IMR-90 (cell line): ENCODE data around the gene TMEM184B. TPM values are rescaled to one million over a fixed set of nuclear protein-coding genes. Genes with fewer than 3 reads are reported as not detected.

Experiments used
- ATAC-seq: fragments of 200-7000 bp; cut with Tn5 transposase; 2 replicates; pipeline ENCODE4 v1.9.1; 2020; ENCODE audit warnings: low read depth, mild to moderate bottlenecking, moderate library complexity
- BruUV-seq: library from RNA; stranded (reverse); fragments of 400-500 nt; replicated peaks from 2 replicates; lab custom pipeline; 2021; lab: Mats Ljungman, UMichigan
- CTCF ChIA-PET: fragments of 300-600 bp; formaldehyde crosslinking; extraction: SDS; loops from one replicate; lab custom pipeline; 2021; ENCODE audit warnings: antibody characterized with exemption; lab: Yijun Ruan, JAX
- POLR2A ChIA-PET: fragments of 300-600 bp; sonication (Branson Sonifier 250); formaldehyde crosslinking; loops from one replicate; lab custom pipeline; 2022; ENCODE audit warnings: antibody characterized with exemption; ENCODE audit not compliant: unreplicated experiment; lab: Charles Lee
- DNase-seq: peaks from one replicate; pipeline ENCODE4 v3.0.0; 2013
- H2AFZ ChIP-seq: replicated peaks from 2 replicates; pipeline ENCODE3; 2013; ENCODE audit warnings: low read length, mild to moderate bottlenecking; ENCODE audit not compliant: poor library complexity
- H2AK5ac ChIP-seq: 2 replicates; pipeline ENCODE4 v1.6.1; 2013; ENCODE audit warnings: low read depth, low read length, inconsistent platforms
- H2AK9ac ChIP-seq: replicated peaks from 2 replicates; pipeline ENCODE3; 2013; ENCODE audit warnings: mild to moderate bottlenecking, low read depth, low read length, moderate library complexity; ENCODE audit not compliant: poor library complexity
- H2BK120ac ChIP-seq: 2 replicates; pipeline ENCODE4 v1.6.1; 2013; ENCODE audit warnings: low read depth, low read length, inconsistent platforms
- H2BK15ac ChIP-seq: 3 replicates; pipeline ENCODE4 v1.6.1; 2013; ENCODE audit warnings: low read depth, low read length, inconsistent platforms
- H2BK20ac ChIP-seq: 2 replicates; pipeline ENCODE4 v1.6.1; 2013; ENCODE audit warnings: low read depth, mild to moderate bottlenecking, inconsistent platforms, low read length, moderate library complexity
- H2BK5ac ChIP-seq: 2 replicates; pipeline ENCODE4 v1.6.1; 2013; ENCODE audit warnings: mild to moderate bottlenecking, low read depth, low read length, inconsistent platforms; ENCODE audit not compliant: poor library complexity, severe bottlenecking
- H3K14ac ChIP-seq: replicated peaks from 2 replicates; pipeline ENCODE4 v1.6.1; 2013; ENCODE audit warnings: low read depth, low read length, inconsistent platforms
- H3K18ac ChIP-seq: 2 replicates; pipeline ENCODE4 v1.6.1; 2013; ENCODE audit warnings: low read depth, low read length, control low read depth
- H3K23ac ChIP-seq: 2 replicates; pipeline ENCODE4 v1.6.1; 2013; ENCODE audit warnings: low read depth, low read length, inconsistent platforms
- H3K27ac ChIP-seq: 2 replicates; pipeline ENCODE4 v1.5.1; 2013; ENCODE audit warnings: mild to moderate bottlenecking, control low read depth, low read length; ENCODE audit not compliant: insufficient read depth
- H3K27me3 ChIP-seq: 2 replicates; pipeline ENCODE4 v1.6.1; 2013; ENCODE audit warnings: low read length; ENCODE audit not compliant: control insufficient read depth, insufficient read depth
- H3K36me3 ChIP-seq: 2 replicates; pipeline ENCODE4 v1.6.1; 2013; ENCODE audit warnings: low read length, mixed read lengths; ENCODE audit not compliant: control insufficient read depth, insufficient read depth
- H3K4ac ChIP-seq: 2 replicates; pipeline ENCODE4 v1.6.1; 2013; ENCODE audit warnings: low read depth, low read length, inconsistent platforms
- H3K4me1 ChIP-seq: 2 replicates; pipeline ENCODE4 v1.6.1; 2013; ENCODE audit warnings: low read length, mixed read lengths; ENCODE audit not compliant: control insufficient read depth, insufficient read depth
- H3K4me2 ChIP-seq: 2 replicates; pipeline ENCODE4 v1.6.1; 2013; ENCODE audit warnings: low read depth, mild to moderate bottlenecking, control low read depth, low read length, moderate library complexity
- H3K4me3 ChIP-seq: 2 replicates; pipeline ENCODE4 v1.5.1; 2013; ENCODE audit warnings: low read depth, mild to moderate bottlenecking, control low read depth, low read length, moderate library complexity; ENCODE audit not compliant: insufficient read depth
- H3K56ac ChIP-seq: 2 replicates; pipeline ENCODE4 v1.6.1; 2013; ENCODE audit warnings: low read length, inconsistent platforms; ENCODE audit not compliant: insufficient read depth; ENCODE audit errors: extremely low read depth
- H3K79me1 ChIP-seq, 2 experiments: 2 replicates each; pipeline ENCODE4 v1.6.1; 2013; ENCODE audit warnings: low read length in 2 of 2, inconsistent platforms in 1 of 2, low read depth in 1 of 2
- H3K9ac ChIP-seq: 2 replicates; pipeline ENCODE4 v1.6.1; 2013; ENCODE audit warnings: low read depth, low read length, control low read depth
- H3K9me1 ChIP-seq: 2 replicates; pipeline ENCODE4 v1.6.1; 2013; ENCODE audit warnings: low read length, inconsistent platforms; ENCODE audit not compliant: insufficient read depth
- H3K9me3 ChIP-seq: 2 replicates; pipeline ENCODE4 v1.6.1; 2013; ENCODE audit warnings: low read length; ENCODE audit not compliant: control insufficient read depth, insufficient read depth
- H4K20me1 ChIP-seq: 2 replicates; pipeline ENCODE4 v1.6.1; 2013; ENCODE audit warnings: low read length, inconsistent platforms; ENCODE audit not compliant: insufficient read depth
- H4K5ac ChIP-seq: 2 replicates; pipeline ENCODE4 v1.6.1; 2013; ENCODE audit warnings: mild to moderate bottlenecking, low read depth, low read length, control low read depth
- H4K8ac ChIP-seq, 2 experiments: 2 replicates each; pipeline ENCODE4 v1.6.1; 2013; ENCODE audit warnings: low read depth in 2 of 2, low read length in 2 of 2, control low read depth in 1 of 2, inconsistent platforms in 1 of 2
- H4K91ac ChIP-seq: 2 replicates; pipeline ENCODE4 v1.6.1; 2013; ENCODE audit warnings: low read depth, low read length, inconsistent platforms; ENCODE audit not compliant: insufficient read depth
- CHD1 ChIP-seq: IDR thresholded peaks from 2 replicates; pipeline ENCODE4 v1.6.1; 2012; ENCODE audit warnings: low read depth, low read length, improper control_type of control experiment
- MAZ ChIP-seq: IDR thresholded peaks from 2 replicates; pipeline ENCODE4 v1.6.1; 2012; ENCODE audit warnings: low read depth, mild to moderate bottlenecking, low read length, improper control_type of control experiment, moderate library complexity, borderline replicate concordance
- POLR2A ChIP-seq: IDR thresholded peaks from 2 replicates; pipeline ENCODE4 v1.6.1; 2012; ENCODE audit warnings: mild to moderate bottlenecking, low read depth, low read length
- WGBS, 2 experiments: methylation state at CpG; one replicate each; pipeline versions ENCODE4 v1.1.5 to v1.1.7; 2013; ENCODE audit warnings: missing lambda C conversion rate in 2 of 2; ENCODE audit not compliant: insufficient read length in 1 of 2; ENCODE audit errors: extremely low coverage in 2 of 2; 5-methylcytosine and 5-hydroxymethylcytosine counted together
- dilution Hi-C: fragments of 300-500 bp; cut with HindIII; formaldehyde crosslinking; loops from one replicate; pipeline ENCODE4 v1.14.3; 2018; ENCODE audit warnings: low sequenced_read_pairs; ENCODE audit not compliant: unreplicated experiment
- in situ Hi-C: fragments of 300-500 bp; cut with MboI; formaldehyde crosslinking; loops from 3 replicates; pipeline ENCODE4 v1.14.3; 2019; ENCODE audit warnings: low sequenced_read_pairs, inconsistent platforms, mixed read lengths
- intact Hi-C: fragments of 100-400 bp; cut with micrococcal nuclease; formaldehyde crosslinking; loops from 2 replicates; pipeline ENCODE4 v1.10.0; 2022
- polyA plus RNA-seq, 3 experiments: library from polyadenylated mRNA; depleted of rRNA; stranded (reverse); fragments of >200 nt; gene quantifications; 2 replicates each; pipeline ENCODE4 v1.2.3, GENCODE V29; 2012; ENCODE audit warnings: low replicate concordance in 1 of 3
- total RNA-seq: library from RNA; depleted of rRNA; stranded (reverse); fragments of >200 nt; gene quantifications from 2 replicates; pipeline ENCODE4 v1.2.3, GENCODE V29; 2012
- TF ChIP-seq, protein P1 (sequence below): fragments of 150-350 bp; IDR thresholded peaks from 2 replicates; pipeline ENCODE4 v1.6.1; 2017; ENCODE audit warnings: mild to moderate bottlenecking, antibody characterized with exemption, low read length, low read depth
- TF ChIP-seq, protein P2 (sequence below): conservative IDR thresholded peaks from 2 replicates; pipeline ENCODE4 v1.5.1; 2012; ENCODE audit warnings: mild to moderate bottlenecking, low read depth, low read length, improper control_type of control experiment

Gene TMEM184B
- total and polyA plus RNA-seq, 2 of the 4 experiments (the other 2 are of a cell fraction) = 9.1 to 81.1 TPM

DNA sequence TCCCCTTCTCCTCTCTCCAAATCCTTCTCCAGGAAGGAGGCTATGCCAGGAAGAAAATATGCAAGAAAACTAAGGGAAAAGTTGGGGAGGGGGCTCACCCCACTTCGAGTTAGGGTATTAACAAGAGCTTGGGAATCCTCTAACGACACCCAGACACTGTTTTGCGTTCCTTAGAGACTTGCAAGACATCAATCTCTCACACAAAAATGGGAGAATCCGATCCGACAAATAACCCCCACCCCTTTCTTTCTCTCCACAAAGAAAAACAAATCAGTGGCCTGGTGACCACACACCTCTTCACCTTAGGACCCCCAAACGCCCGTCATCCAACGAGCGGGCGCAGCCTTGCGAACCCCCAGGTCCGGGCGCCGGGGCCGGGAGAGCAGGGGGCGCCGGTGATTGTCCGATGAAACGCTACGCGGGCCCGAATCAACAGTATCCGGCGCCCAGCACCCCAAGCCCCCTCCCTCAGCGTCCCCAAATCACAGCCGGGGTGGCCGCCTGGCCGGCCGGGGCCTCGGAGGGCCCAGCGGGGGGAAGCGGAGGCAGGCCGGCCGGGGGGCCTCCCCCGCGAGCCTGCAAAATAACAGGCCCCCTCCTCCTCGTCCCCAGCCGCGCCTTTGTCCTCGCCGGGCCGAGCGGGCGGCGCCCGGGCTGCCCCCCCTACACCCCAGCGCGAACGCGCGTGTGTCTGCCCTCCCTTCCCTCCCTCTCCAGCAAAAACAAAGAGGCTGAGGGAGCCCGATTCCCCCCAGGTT lies 43.7 kb upstream of the TMEM184B start:
- Histone ChIP-seq H3K4ac (peak overlapping the region; percentile 85), H2BK15ac (peak overlapping the region; percentile 72; the same call in 1 of the 3 replicates), H2AK5ac (peak overlapping the region; percentile 99), H3K56ac (peak overlapping the region; percentile 97), H3K79me1 (peaks cover 0 to 40% of the 10 kb centered on the region in 2 experiments; a peak in 2 of 4 replicates), H4K8ac (peak overlapping the region; percentile 83 to 86), H3K4me2 (peak overlapping the region; percentile 92), H3K9me3 (no peaks in the 10 kb centered on the region), H3K23ac (peak overlapping the region; percentile 99), H2AFZ (peak overlapping the region; percentile 75), H2AK9ac (peak overlapping the region; percentile 97), H3K9me1 (peaks cover 20% of the 10 kb centered on the region), H3K36me3 (peaks cover 13% of the 10 kb centered on the region), H3K4me1 (peaks cover 33% of the 10 kb centered on the region), H2BK120ac (peak overlapping the region; percentile 79), H4K5ac (peak overlapping the region; percentile 92), H2BK20ac (peak overlapping the region; percentile 61; the same call in 1 of the 2 replicates), H3K4me3 (peak overlapping the region; percentile 92), H2BK5ac (peak overlapping the region; percentile 94), H4K20me1 (peaks cover 47% of the 10 kb centered on the region), H3K14ac (peak overlapping the region; percentile 97), H3K18ac (peak overlapping the region; percentile 91), H3K9ac (peak overlapping the region; percentile 99), H3K27ac (peak overlapping the region; percentile 98), H4K91ac (peak overlapping the region; percentile 93), H3K27me3 (no peaks in the 10 kb centered on the region)
- ATAC-seq = peak; percentile 32
- dilution Hi-C loops = no loop called here
- DNase-seq = peak; percentile 51
- TF ChIP-seq POLR2A (peak; percentile 69), MAZ (peak; percentile 64; the same call in 1 of the 2 replicates), CHD1 (peak; percentile 27; the same call in 1 of the 2 replicates)
- TF ChIP-seq, protein P1, sequence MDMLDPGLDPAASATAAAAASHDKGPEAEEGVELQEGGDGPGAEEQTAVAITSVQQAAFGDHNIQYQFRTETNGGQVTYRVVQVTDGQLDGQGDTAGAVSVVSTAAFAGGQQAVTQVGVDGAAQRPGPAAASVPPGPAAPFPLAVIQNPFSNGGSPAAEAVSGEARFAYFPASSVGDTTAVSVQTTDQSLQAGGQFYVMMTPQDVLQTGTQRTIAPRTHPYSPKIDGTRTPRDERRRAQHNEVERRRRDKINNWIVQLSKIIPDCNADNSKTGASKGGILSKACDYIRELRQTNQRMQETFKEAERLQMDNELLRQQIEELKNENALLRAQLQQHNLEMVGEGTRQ = no peak
- TF ChIP-seq, protein P2, sequence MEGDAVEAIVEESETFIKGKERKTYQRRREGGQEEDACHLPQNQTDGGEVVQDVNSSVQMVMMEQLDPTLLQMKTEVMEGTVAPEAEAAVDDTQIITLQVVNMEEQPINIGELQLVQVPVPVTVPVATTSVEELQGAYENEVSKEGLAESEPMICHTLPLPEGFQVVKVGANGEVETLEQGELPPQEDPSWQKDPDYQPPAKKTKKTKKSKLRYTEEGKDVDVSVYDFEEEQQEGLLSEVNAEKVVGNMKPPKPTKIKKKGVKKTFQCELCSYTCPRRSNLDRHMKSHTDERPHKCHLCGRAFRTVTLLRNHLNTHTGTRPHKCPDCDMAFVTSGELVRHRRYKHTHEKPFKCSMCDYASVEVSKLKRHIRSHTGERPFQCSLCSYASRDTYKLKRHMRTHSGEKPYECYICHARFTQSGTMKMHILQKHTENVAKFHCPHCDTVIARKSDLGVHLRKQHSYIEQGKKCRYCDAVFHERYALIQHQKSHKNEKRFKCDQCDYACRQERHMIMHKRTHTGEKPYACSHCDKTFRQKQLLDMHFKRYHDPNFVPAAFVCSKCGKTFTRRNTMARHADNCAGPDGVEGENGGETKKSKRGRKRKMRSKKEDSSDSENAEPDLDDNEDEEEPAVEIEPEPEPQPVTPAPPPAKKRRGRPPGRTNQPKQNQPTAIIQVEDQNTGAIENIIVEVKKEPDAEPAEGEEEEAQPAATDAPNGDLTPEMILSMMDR = no peak
- in situ Hi-C loops = no loop called here
- TSS peak; percentile 10 for BruUV-seq
- ChIA-PET POLR2A (interaction anchor here (0.6 kb wide), 2 partner anchors 113 to 179 kb away, joined by 5 to 12 read pairs; no protein-coding TSS in a partner anchor), CTCF (no interaction called here)
- intact Hi-C loops = loop anchor here (2.0 kb wide), 1 partner anchor 78 kb away; no protein-coding TSS in a partner anchor
- 0% methylated on average over 14 of the region's 52 CpGs; no CpG with 5 or more reads in 1 of the 2 experiments for WGBS, 2 experiments
